HG02840 (cell line): Measurements from ENCODE around the gene ADAMTS2.

ENCODE experiments used
- ATAC-seq: cut with Tn5 transposase; IDR thresholded peaks from one replicate; pipeline ENCODE4 v1.9.1; 2021; ENCODE audit warnings: mild to moderate bottlenecking, moderate library complexity, moderate number of reproducible peaks; ENCODE audit not compliant: unreplicated experiment, low FRiP score

ADAMTS2 gene

GRCh38 chr5:179314606-179315355 is 30.5 kb downstream of the ADAMTS2 start:
- ATAC-seq: no peak

- ATAC-seq: no peak
These were observed 31.3 kb downstream of the ADAMTS2 start for GRCh38 chr5:179313849-179314521.

- no peak for ATAC-seq
These were observed 32.6 kb downstream of the ADAMTS2 start for GRCh38 chr5:179312557-179313235.

- ATAC-seq: no peak
These were observed 33.7 kb downstream of the ADAMTS2 start for GRCh38 chr5:179311581-179311980.

- no peak for ATAC-seq
These were observed 34.2 kb downstream of the ADAMTS2 start for GRCh38 chr5:179311091-179311470.

- no peak for ATAC-seq
These were observed 34.7 kb downstream of the ADAMTS2 start for GRCh38 chr5:179310439-179311090.

GRCh38 chr5:179309751-179310320 is 35.4 kb downstream of the ADAMTS2 start:
- no peak for ATAC-seq

- no peak for ATAC-seq
These were observed 35.9 kb downstream of the ADAMTS2 start for GRCh38 chr5:179309383-179309670.

GRCh38 chr5:179308563-179309382 is 36.5 kb downstream of the ADAMTS2 start:
- no peak for ATAC-seq

GRCh38 chr5:179307931-179308471 is 37.3 kb downstream of the ADAMTS2 start:
- ATAC-seq: no peak

GRCh38 chr5:179307013-179307800 is 38.1 kb downstream of the ADAMTS2 start:
- ATAC-seq: no peak

GRCh38 chr5:179306191-179307012 is 38.9 kb downstream of the ADAMTS2 start:
- ATAC-seq: no peak

- no peak for ATAC-seq
These were observed 40.4 kb downstream of the ADAMTS2 start for GRCh38 chr5:179304871-179305270.

GRCh38 chr5:179304466-179304865 is 40.8 kb downstream of the ADAMTS2 start:
- ATAC-seq: no peak

- ATAC-seq: no peak
These were observed 41.6 kb downstream of the ADAMTS2 start for GRCh38 chr5:179303451-179304200.

GRCh38 chr5:179302499-179303185 is 42.6 kb downstream of the ADAMTS2 start:
- ATAC-seq: no peak

- ATAC-seq: no peak
These were observed 43.5 kb downstream of the ADAMTS2 start for GRCh38 chr5:179301796-179302195.
